ENCODE results near the gene ZFAND5.
A peak's percentile ranks its signal among the peaks of the same experiment; 100 is the strongest.

The ZFAND5 gene

GRCh38 chr9:72362680-72363139, 2.3 kb downstream of the ZFAND5 start:
- DNase-seq, result peak; percentile 49

GRCh38 chr9:72362118-72362531, 2.9 kb downstream of the ZFAND5 start:
- DNase-seq, result no peak

GRCh38 chr9:72361217-72361616, 3.8 kb downstream of the ZFAND5 start:
- no peak for DNase-seq

- DNase-seq, result no peak
Measured at GRCh38 chr9:72360324-72360723, 4.7 kb downstream of the ZFAND5 start.

GRCh38 chr9:72356041-72356582, 8.9 kb downstream of the ZFAND5 start:
- DNase-seq, result no peak

- DNase-seq, result no peak
Measured at GRCh38 chr9:72355153-72355552, 9.9 kb downstream of the ZFAND5 start.

GRCh38 chr9:72354704-72355103, 10.3 kb downstream of the ZFAND5 start:
- no peak for DNase-seq

GRCh38 chr9:72353455-72354116, 11.4 kb downstream of the ZFAND5 start:
- DNase-seq, result no peak

GRCh38 chr9:72352911-72353388, 12.1 kb downstream of the ZFAND5 start:
- DNase-seq, result no peak

- DNase-seq, result no peak
Measured at GRCh38 chr9:72351538-72352453, 13.2 kb downstream of the ZFAND5 start.

GRCh38 chr9:72349911-72350310, 15.1 kb downstream of the ZFAND5 start:
- DNase-seq, result no peak

GRCh38 chr9:72349240-72349639, 15.8 kb downstream of the ZFAND5 start:
- DNase-seq, result no peak

GRCh38 chr9:72346333-72346732, 18.7 kb downstream of the ZFAND5 start:
- DNase-seq, result no peak

- no peak for DNase-seq
Measured at GRCh38 chr9:72338631-72339030, 26.4 kb downstream of the ZFAND5 start.

- no peak for DNase-seq
Measured at GRCh38 chr9:72337286-72337685, 27.7 kb downstream of the ZFAND5 start.

GRCh38 chr9:72334658-72335337, 30.2 kb downstream of the ZFAND5 start:
- DNase-seq, result no peak

GRCh38 chr9:72333709-72334108, 31.3 kb downstream of the ZFAND5 start:
- no peak for DNase-seq

GRCh38 chr9:72333197-72333596, 31.8 kb downstream of the ZFAND5 start:
- no peak for DNase-seq

GRCh38 chr9:72332351-72332750, 32.7 kb downstream of the ZFAND5 start:
- no peak for DNase-seq

- DNase-seq, result no peak
Measured at GRCh38 chr9:72327631-72328030, 37.4 kb downstream of the ZFAND5 start.

- DNase-seq, result no peak
Measured at GRCh38 chr9:72326641-72327040, 38.4 kb downstream of the ZFAND5 start.

GRCh38 chr9:72324974-72325373, 40.0 kb downstream of the ZFAND5 start:
- DNase-seq, result no peak

GRCh38 chr9:72322678-72323077, 42.3 kb downstream of the ZFAND5 start:
- no peak for DNase-seq
